HG03066 (cell line): ENCODE results near the gene TWF2.

Source experiments
- ATAC-seq: cut with Tn5 transposase; IDR thresholded peaks from one replicate; pipeline ENCODE4 v1.9.1; 2021; ENCODE audit warnings: low read depth; ENCODE audit not compliant: unreplicated experiment

The TWF2 gene

GRCh38 chr3:52185837-52186236, 53.1 kb downstream of the TWF2 start:
- no peak for ATAC-seq

- no peak for ATAC-seq
Observed at GRCh38 chr3:52185311-52185710, 53.6 kb downstream of the TWF2 start.

- no peak for ATAC-seq
Observed at GRCh38 chr3:52184690-52185089, 54.3 kb downstream of the TWF2 start.

- ATAC-seq: no peak
Observed at GRCh38 chr3:52183786-52184445, 55.0 kb downstream of the TWF2 start.

- ATAC-seq: no peak
Observed at GRCh38 chr3:52182691-52183090, 56.3 kb downstream of the TWF2 start.

- ATAC-seq: no peak
Observed at GRCh38 chr3:52182196-52182595, 56.8 kb downstream of the TWF2 start.

GRCh38 chr3:52181543-52181942, 57.4 kb downstream of the TWF2 start:
- no peak for ATAC-seq
